Keratinocyte (primary cell): ENCODE data around the gene SLC41A3. TPM values are rescaled to one million over a fixed set of nuclear protein-coding genes. Genes with fewer than 3 reads are reported as not detected.

Source experiments
- DNase-seq: peaks from one replicate; pipeline ENCODE4 v3.0.0-alpha.2; 2011; ENCODE audit warnings: low read depth, missing footprints, low spot score
- FAIRE-seq: peaks from 2 replicates; lab custom pipeline; 2011; peaks lifted over from hg19 to GRCh38; lab: Jason Lieb, UNC
- H2AFZ ChIP-seq: 2 replicates; pipeline ENCODE4 v1.6.0; 2012; ENCODE audit warnings: low read length, control low read depth, inconsistent platforms; ENCODE audit not compliant: control insufficient read depth
- H3K27ac ChIP-seq: 2 replicates; pipeline ENCODE4 v1.5.1; 2011; ENCODE audit warnings: low read length; ENCODE audit not compliant: control insufficient read depth, insufficient read depth
- H3K27me3 ChIP-seq: 3 replicates; pipeline ENCODE4 v1.6.0; 2011; ENCODE audit warnings: low read length; ENCODE audit not compliant: control insufficient read depth, insufficient read depth; ENCODE audit errors: extremely low read depth
- H3K36me3 ChIP-seq, 2 experiments: 2 replicates in 1 of 2; 3 replicates in 1 of 2; pipeline ENCODE4 v1.5.1; 2011; ENCODE audit warnings: low read length in 2 of 2, mild to moderate bottlenecking in 1 of 2; ENCODE audit not compliant: control insufficient read depth in 2 of 2, insufficient read depth in 2 of 2; ENCODE audit errors: extremely low read depth in 1 of 2
- H3K4me1 ChIP-seq: 3 replicates; pipeline ENCODE4 v1.5.1; 2011; ENCODE audit warnings: low read length; ENCODE audit not compliant: control insufficient read depth, insufficient read depth; ENCODE audit errors: extremely low read depth
- H3K4me2 ChIP-seq: 3 replicates; pipeline ENCODE4 v1.6.0; 2011; ENCODE audit warnings: low read depth, low read length; ENCODE audit not compliant: control insufficient read depth, insufficient read depth; ENCODE audit errors: extremely low read depth
- H3K4me3 ChIP-seq, 3 experiments: fragments of 200-600 bp in 1 of 3; sonication (generic) in 1 of 3; 2 replicates in 2 of 3; 3 replicates in 1 of 3; pipeline ENCODE4 v1.5.1; 2011 to 2016; ENCODE audit warnings: low read length in 3 of 3, mild to moderate bottlenecking in 3 of 3, control low read depth in 2 of 3, inconsistent platforms in 1 of 3, low read depth in 1 of 3, mixed read lengths in 1 of 3, mixed run types in 1 of 3, moderate library complexity in 1 of 3; ENCODE audit not compliant: control insufficient read depth in 2 of 3, insufficient read depth in 2 of 3; ENCODE audit errors: extremely low read depth in 1 of 3
- H3K79me2 ChIP-seq: 2 replicates; pipeline ENCODE4 v1.6.0; 2012; ENCODE audit warnings: low read length; ENCODE audit not compliant: control insufficient read depth, insufficient read depth
- H3K9ac ChIP-seq: 3 replicates; pipeline ENCODE4 v1.6.0; 2011; ENCODE audit warnings: low read length; ENCODE audit not compliant: control insufficient read depth, insufficient read depth; ENCODE audit errors: extremely low read depth
- H3K9me1 ChIP-seq: 3 replicates; pipeline ENCODE4 v1.6.0; 2011; ENCODE audit warnings: low read length; ENCODE audit not compliant: control insufficient read depth, insufficient read depth; ENCODE audit errors: extremely low read depth
- H3K9me3 ChIP-seq: 2 replicates; pipeline ENCODE4 v1.5.1; 2012; ENCODE audit warnings: low read depth, low read length; ENCODE audit not compliant: control insufficient read depth
- H4K20me1 ChIP-seq: 3 replicates; pipeline ENCODE4 v1.6.0; 2011; ENCODE audit warnings: low read length; ENCODE audit not compliant: control insufficient read depth, insufficient read depth; ENCODE audit errors: extremely low read depth
- CTCF ChIP-seq, 3 experiments: IDR thresholded peaks in 1 of 3; conservative IDR thresholded peaks in 1 of 3; optimal IDR thresholded peaks in 1 of 3; 2 replicates in 2 of 3; 3 replicates in 1 of 3; pipeline versions ENCODE3 to v1.5.1; 2011; ENCODE audit warnings: low read length in 3 of 3, mild to moderate bottlenecking in 3 of 3, moderate library complexity in 2 of 3, control low read depth in 1 of 3, inconsistent platforms in 1 of 3; ENCODE audit not compliant: insufficient read depth in 2 of 3; ENCODE audit errors: extremely low read depth in 1 of 3
- EZH2 ChIP-seq: IDR thresholded peaks from one replicate; pipeline ENCODE4 v1.6.1; 2012; ENCODE audit warnings: inconsistent platforms, mild to moderate bottlenecking, low read length, moderate library complexity
- dilution Hi-C: fragments of 300-500 bp; cut with MboI; formaldehyde crosslinking; loops from one replicate; pipeline ENCODE4 v1.7.0; 2020; ENCODE audit warnings: low sequenced_read_pairs; ENCODE audit not compliant: extremely low pct_ligation_motif_present
- polyA plus RNA-seq, 5 experiments: library from polyadenylated mRNA; depleted of rRNA in 3 of 5; stranded (reverse) in 3 of 5; stranded (forward) in 1 of 5; unstranded in 1 of 5; fragments of >200 nt; gene quantifications; 1 replicate in 1 of 5; 2 replicates in 3 of 5; 3 replicates in 1 of 5; pipeline versions ENCODE4 v1.2.1 to v1.2.3, GENCODE V29; 2011 to 2012; ENCODE audit warnings: missing spikeins in 2 of 5, low read depth in 1 of 5, low replicate concordance in 1 of 5

SLC41A3 gene
- polyA plus RNA-seq, 1 donor (not counting 4 experiments of a cell fraction or from before 2014, with no cell fraction given): 30.2 TPM

- no peak overlapping the region for H3K4me3 ChIP-seq
- no peak for DNase-seq
- FAIRE-seq: no peak
- no peak overlapping the region for H3K27ac ChIP-seq
- no peak overlapping the region for H3K4me2 ChIP-seq
- no peak overlapping the region for H3K9ac ChIP-seq
- no peaks in the 10 kb centered on the region for H3K4me1 ChIP-seq
- no peaks in the 10 kb centered on the region for H3K9me3 ChIP-seq
- no peak overlapping the region for H2AFZ ChIP-seq
- dilution Hi-C loops: no loop called here
- H3K79me2 ChIP-seq: no peaks in the 10 kb centered on the region
- H3K9me1 ChIP-seq: no peaks in the 10 kb centered on the region
- TF ChIP-seq EZH2 (no peak), CTCF (optimal IDR thresholded peaks at IDR 0.05 in 1 of 3, IDR thresholded peaks at IDR 0.05 in 1 of 3, conservative IDR thresholded peaks at IDR 0.05 in 1 of 3; ENCODE audit: extremely low read depth in 1 of 3, insufficient read depth in 2 of 3, low read length in 3 of 3) (no peak)
- H3K27me3 ChIP-seq: no peaks in the 10 kb centered on the region
- H3K36me3 ChIP-seq: no peaks in the 10 kb centered on the region
- H4K20me1 ChIP-seq: no peaks in the 10 kb centered on the region
Observed at GRCh38 chr3:126104742-126105605, 21.1 kb upstream of the SLC41A3 start.

GRCh38 chr3:126104028-126104635, 20.2 kb upstream of the SLC41A3 start:
- Histone ChIP-seq H3K9me3 (no peaks in the 10 kb centered on the region), H3K4me2 (no peak overlapping the region), H3K9me1 (no peaks in the 10 kb centered on the region), H3K9ac (no peak overlapping the region), H3K36me3 (no peaks in the 10 kb centered on the region), H3K79me2 (no peaks in the 10 kb centered on the region), H4K20me1 (no peaks in the 10 kb centered on the region), H2AFZ (no peak overlapping the region), H3K27me3 (no peaks in the 10 kb centered on the region), H3K27ac (no peak overlapping the region), H3K4me3 (no peak overlapping the region), H3K4me1 (no peaks in the 10 kb centered on the region)
- TF ChIP-seq EZH2 (no peak), CTCF (optimal IDR thresholded peaks at IDR 0.05 in 1 of 3, IDR thresholded peaks at IDR 0.05 in 1 of 3, conservative IDR thresholded peaks at IDR 0.05 in 1 of 3; ENCODE audit: extremely low read depth in 1 of 3, insufficient read depth in 2 of 3, low read length in 3 of 3) (no peak)
- dilution Hi-C loops: no loop called here
- DNase-seq (no peak), FAIRE-seq (no peak)
